ENCODE results near the gene SWAP70.

- TF ChIP-seq, protein P1, sequence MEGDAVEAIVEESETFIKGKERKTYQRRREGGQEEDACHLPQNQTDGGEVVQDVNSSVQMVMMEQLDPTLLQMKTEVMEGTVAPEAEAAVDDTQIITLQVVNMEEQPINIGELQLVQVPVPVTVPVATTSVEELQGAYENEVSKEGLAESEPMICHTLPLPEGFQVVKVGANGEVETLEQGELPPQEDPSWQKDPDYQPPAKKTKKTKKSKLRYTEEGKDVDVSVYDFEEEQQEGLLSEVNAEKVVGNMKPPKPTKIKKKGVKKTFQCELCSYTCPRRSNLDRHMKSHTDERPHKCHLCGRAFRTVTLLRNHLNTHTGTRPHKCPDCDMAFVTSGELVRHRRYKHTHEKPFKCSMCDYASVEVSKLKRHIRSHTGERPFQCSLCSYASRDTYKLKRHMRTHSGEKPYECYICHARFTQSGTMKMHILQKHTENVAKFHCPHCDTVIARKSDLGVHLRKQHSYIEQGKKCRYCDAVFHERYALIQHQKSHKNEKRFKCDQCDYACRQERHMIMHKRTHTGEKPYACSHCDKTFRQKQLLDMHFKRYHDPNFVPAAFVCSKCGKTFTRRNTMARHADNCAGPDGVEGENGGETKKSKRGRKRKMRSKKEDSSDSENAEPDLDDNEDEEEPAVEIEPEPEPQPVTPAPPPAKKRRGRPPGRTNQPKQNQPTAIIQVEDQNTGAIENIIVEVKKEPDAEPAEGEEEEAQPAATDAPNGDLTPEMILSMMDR (IDR thresholded peaks at IDR 0.05; ENCODE audit: low read depth, low read length) = no peak
- no peak for TF ChIP-seq POLR2A (IDR thresholded peaks at IDR 0.05; ENCODE audit: extremely low read depth, insufficient read length)
- no peak for TF ChIP-seq MYC (IDR thresholded peaks at IDR 0.05; ENCODE audit: low read depth, low read length)
Observed at GRCh38 chr11:9703280-9703679, 39.4 kb downstream of the SWAP70 start.
